Fibroblast of mammary gland (primary cell): ENCODE results near the gene SETD5.

ENCODE experiments used
- DNase-seq: peaks from one replicate; pipeline ENCODE4 v3.0.0-alpha.2; 2010; ENCODE audit warnings: low read depth
- H3K4me3 ChIP-seq: 2 replicates; pipeline ENCODE4 v1.5.1; 2011; ENCODE audit warnings: low read depth, mild to moderate bottlenecking, low read length, moderate library complexity; ENCODE audit not compliant: control insufficient read depth
- TF ChIP-seq, protein P1 (sequence below): conservative IDR thresholded peaks from 2 replicates; pipeline ENCODE4 v1.5.1; 2011; ENCODE audit warnings: low read depth, low read length, inconsistent platforms; ENCODE audit not compliant: control insufficient read depth, insufficient read depth

Gene SETD5

DNA sequence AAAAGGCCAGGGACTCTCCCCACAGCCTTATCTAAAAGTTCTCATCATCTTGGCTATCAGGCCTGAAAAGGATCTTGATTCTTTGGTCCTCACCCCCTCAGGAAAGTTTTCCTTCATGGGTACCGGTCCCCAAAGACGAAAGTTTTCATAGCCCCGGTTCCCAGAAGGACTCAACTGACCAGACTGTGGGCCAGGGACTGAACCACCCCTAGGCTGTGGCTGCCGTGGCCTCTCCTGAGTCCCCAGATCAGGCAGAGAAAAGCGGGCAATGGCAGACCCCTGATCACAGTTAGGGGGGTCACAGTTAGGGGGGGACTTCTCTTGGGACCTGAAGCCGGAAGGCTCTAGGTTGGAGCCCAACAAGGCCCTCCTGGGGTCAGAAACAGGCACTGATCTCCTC is 101.4 kb downstream of the SETD5 start:
- no peak overlapping the region for H3K4me3 ChIP-seq
- DNase-seq = no peak
- TF ChIP-seq, protein P1, sequence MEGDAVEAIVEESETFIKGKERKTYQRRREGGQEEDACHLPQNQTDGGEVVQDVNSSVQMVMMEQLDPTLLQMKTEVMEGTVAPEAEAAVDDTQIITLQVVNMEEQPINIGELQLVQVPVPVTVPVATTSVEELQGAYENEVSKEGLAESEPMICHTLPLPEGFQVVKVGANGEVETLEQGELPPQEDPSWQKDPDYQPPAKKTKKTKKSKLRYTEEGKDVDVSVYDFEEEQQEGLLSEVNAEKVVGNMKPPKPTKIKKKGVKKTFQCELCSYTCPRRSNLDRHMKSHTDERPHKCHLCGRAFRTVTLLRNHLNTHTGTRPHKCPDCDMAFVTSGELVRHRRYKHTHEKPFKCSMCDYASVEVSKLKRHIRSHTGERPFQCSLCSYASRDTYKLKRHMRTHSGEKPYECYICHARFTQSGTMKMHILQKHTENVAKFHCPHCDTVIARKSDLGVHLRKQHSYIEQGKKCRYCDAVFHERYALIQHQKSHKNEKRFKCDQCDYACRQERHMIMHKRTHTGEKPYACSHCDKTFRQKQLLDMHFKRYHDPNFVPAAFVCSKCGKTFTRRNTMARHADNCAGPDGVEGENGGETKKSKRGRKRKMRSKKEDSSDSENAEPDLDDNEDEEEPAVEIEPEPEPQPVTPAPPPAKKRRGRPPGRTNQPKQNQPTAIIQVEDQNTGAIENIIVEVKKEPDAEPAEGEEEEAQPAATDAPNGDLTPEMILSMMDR = no peak

GRCh38 chr3:9499455-9500107 is 102.2 kb downstream of the SETD5 start:
- DNase-seq = no peak
- TF ChIP-seq, protein P1 = no peak
- H3K4me3 ChIP-seq = no peak overlapping the region

GRCh38 chr3:9500108-9501050 is 103.0 kb downstream of the SETD5 start:
- H3K4me3 ChIP-seq = peak overlapping the region; percentile 3
- TF ChIP-seq, protein P1 = peak; percentile 82
- peak; percentile 56 for DNase-seq

- TF ChIP-seq, protein P1 = no peak
- no peak overlapping the region for H3K4me3 ChIP-seq
- no peak for DNase-seq
These were observed 103.8 kb downstream of the SETD5 start for GRCh38 chr3:9501226-9501625.

- H3K4me3 ChIP-seq = no peak overlapping the region
- TF ChIP-seq, protein P1 = peak; percentile 96
- DNase-seq = peak; percentile 66
These were observed 105.9 kb downstream of the SETD5 start for GRCh38 chr3:9503283-9503682.

DNA sequence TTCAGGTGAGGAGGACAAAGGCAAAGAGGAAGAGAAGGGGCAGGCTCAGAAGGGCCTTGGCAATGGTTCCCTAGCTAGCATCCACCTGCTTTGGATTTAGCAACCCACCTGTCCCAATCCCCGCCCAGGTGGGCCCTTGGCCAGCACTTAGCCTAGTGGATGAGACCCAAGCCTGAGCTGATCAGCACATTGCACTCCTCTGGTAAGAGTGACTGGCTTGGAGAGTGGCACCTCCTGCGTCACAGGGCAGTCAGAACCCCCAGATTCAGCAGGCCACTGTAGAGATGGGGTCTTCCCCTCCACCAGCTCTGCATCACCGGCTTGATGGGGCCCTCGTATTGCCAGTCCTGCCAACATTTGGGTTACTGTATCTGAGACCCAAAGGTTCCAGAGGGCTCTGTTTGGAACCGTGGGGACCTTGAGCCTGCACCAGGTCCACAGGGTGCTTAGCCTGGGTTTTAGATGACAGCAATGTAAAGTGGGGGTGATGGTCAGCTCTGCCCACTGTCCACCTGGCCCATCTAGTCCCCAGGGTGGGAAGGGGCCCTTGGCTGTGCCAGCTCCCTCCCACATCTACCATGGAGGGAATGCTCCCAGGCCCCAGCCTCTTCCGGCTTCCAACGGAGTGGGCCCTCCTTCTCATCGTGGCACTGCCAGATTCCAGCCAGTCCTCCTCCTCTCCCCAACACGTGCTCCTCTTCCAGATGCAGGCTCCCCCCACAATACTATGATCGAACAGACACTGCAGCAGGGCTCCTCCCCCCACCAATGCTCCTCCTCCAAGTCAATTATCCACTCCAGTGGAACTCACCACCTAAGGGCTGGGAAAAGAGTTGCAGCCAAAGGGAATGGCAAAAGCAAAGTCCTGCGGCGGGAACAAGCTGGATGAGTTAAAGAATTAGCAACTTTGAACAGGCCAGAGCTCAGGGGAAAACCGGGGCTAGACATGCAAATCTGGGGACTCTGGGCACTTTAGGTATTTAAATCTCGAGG is 110.5 kb downstream of the SETD5 start:
- TF ChIP-seq, protein P1 = no peak
- DNase-seq = no peak
- H3K4me3 ChIP-seq = no peak overlapping the region
